HG02623 (cell line): ENCODE measurements around the gene TRAK1.

ENCODE experiments used
- ATAC-seq: cut with Tn5 transposase; IDR thresholded peaks from one replicate; pipeline ENCODE4 v1.9.1; 2021; ENCODE audit warnings: moderate library complexity; ENCODE audit not compliant: unreplicated experiment

TRAK1 gene

DNA sequence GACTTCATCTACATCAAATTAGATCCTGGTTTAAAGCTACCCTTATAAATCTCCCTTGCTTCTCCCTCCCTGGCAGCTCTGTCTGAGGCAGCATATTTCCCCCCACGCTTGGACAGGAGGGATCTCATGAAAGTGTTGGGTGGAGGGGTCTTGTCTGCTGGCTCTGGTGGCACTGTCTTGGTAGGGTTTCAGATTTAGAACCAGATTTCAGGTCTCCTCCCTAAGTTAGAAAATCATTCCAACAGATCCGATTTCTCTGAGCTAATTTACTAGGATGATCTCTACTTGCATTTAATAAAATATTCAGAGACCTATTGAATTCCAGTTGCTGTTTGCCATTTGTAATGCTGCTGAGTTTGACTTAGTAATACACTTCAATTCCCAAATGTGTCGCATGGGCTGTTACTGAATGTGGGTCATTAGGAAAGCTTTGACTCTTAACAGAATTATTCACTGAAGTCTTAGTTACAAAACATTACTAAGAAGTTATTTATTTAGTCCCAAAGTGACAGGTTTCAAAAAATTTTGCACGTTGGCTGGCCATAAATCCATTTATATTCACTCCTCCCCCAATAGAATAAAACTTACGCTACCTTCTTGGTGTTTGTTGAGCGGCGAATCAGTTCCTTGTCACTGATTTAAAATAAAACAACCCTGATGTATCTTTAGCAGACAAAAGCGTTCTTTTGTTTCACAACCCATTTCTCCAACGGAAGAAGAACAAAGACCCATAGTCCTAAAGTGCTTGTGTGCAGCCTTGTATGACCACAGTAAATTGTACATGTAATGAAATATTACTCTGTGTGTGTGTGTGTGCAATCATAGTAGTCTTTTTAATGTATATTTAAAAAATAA is 84.5 kb downstream of the TRAK1 start:
- no peak for ATAC-seq

DNA sequence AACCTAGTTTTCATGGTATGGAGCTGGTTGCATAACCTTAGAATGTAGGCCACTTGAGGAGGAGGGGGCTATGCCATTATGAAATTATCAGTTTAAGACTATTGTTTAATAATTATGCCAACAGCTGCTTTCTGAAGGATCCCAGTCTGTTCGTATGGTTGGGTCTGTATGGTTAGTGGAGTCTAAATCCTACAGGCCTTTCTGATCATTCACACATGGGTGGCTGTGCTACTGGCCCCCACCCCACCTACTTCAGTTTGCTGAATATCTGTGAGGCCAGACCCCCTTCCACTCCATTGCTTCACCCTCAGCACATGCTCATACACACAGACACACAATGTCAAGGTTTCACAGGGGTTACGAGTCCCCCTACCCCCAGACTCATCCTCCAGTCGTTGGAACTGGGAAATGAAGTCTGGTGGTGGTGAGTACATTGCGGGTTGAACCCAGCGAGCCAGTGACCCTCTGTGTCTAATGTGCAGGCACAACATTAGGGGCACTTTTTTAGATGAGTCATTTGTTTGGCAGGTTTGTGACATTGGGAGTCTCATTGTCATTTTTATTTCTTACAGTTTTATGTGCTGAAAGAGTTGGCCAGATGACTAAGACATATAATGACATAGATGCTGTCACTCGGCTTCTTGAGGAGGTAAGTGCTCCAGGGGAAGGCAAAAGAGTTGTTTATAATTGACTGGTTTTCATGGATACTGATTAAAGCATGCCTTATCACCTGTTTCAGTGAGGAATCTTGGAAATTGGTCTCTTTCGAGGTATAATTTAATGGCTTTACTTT is 85.3 kb downstream of the TRAK1 start:
- no peak for ATAC-seq

DNA sequence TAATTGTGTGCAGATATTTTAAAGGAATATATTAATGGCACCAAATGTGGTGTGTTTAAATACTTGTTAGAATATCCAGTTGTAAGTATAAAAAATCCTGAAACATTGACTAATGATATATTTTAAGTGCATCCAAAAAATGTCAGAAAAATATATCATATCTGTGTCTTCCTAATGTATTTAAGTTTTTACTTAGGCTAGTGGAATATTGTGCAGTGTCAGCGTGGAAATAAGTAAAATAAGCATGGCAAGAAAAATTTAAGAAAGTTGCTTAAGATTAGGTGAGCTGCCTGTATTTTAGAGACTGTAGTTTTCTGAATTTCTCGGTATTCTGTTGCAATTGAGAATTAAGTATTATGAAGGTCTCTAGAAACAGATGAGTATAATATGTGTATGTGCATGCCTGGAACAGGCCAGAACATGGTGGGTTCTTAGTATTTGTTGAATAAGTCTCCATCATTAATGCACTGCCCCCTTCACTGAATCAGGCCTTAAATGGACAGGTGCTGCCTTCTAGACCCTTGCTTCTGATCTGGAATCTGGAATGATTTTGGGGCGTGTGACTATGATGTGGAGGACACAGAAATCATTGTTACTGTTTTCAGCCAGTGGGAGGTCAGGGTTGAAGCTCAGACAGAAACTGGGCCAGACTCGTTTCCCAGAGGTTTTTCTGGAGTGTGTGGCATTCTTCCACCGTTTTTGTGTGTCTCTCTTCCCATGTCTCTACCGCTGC is 86.1 kb downstream of the TRAK1 start:
- no peak for ATAC-seq

DNA sequence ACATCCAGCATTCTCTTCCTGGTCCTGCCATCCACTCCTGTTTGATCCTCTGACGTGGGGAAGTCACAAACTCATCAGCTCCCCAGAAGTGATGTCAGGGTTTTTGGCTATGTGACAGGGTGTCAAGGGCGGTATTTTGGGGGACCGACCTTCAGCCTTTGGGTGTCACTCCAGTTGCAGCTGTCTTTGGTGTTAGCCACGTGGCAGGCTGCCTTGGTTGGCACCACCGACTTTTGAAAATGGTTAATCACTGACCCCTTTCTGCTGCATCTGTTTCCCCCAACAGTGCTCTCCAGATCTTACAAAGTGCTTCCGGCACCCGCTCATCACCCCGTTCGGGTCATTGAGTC is 86.6 kb downstream of the TRAK1 start:
- no peak for ATAC-seq

DNA sequence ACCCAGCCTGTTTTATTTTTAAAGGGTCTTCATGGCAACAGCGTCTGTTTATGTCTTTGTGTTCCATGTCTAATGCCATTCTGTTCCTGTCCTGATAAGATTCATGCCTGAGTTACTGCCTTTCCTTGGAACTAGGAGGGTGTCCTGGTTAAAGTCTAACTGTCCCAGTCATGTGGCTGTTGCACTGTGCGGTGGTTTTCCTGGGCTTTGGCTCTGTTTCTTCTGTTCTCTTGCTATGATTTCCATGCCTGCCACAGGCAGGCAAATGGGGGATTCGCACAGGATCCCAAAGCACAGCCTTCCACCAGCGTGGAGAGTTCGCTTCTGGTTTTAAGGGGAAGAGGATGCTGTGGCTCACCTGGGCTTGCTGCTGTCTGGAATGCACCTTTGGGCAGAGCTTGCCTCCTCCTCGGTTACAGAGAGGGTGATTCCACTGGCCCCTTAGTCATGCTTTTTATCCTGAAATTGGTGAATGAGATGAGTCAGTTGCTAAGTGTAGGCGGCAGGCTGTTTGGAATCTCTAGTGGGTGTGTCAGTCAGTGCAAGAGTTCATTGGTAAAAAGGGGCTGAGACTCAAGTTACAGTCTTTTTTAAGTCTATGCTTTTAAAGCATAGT is 88.1 kb downstream of the TRAK1 start:
- ATAC-seq: no peak

DNA sequence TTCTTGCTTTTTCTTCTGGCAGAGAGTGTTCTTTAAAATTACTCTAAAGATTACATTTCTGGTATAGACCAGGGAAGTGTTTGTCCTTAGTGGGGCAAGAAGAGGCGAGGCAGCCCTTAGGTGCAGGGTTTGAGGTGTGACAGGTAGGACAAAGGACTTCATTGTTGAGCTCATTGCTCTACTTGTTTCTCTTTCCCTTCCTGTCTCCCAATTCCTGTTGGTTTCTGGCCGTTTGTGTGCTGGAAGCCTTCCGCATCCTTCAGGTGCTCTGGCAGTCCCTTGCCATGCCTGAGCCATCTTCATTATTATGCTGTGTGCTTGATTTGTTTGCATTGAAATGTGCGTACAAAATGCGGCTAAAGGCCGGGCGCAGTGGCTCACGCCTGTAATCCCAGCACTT is 89.7 kb downstream of the TRAK1 start:
- no peak for ATAC-seq

DNA sequence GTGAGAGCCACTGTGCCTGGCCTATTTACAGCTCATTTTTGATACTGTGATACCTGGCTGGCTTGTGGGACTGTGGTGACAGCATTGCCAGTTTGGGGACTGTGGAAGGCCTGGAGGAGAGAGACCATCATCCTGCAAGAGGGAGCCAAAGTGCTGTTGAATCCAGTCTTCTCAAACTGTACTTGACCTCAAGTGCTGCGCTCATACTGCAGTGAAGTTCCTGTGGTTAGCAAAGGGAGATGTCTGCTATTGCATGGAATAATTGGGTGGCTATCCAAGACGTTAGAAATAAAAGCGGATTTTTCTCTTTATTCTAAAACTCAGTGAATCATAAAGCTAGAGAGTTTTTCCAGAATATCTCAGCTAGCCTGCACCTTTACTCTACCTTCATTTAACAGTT is 91.4 kb downstream of the TRAK1 start:
- ATAC-seq: no peak

DNA sequence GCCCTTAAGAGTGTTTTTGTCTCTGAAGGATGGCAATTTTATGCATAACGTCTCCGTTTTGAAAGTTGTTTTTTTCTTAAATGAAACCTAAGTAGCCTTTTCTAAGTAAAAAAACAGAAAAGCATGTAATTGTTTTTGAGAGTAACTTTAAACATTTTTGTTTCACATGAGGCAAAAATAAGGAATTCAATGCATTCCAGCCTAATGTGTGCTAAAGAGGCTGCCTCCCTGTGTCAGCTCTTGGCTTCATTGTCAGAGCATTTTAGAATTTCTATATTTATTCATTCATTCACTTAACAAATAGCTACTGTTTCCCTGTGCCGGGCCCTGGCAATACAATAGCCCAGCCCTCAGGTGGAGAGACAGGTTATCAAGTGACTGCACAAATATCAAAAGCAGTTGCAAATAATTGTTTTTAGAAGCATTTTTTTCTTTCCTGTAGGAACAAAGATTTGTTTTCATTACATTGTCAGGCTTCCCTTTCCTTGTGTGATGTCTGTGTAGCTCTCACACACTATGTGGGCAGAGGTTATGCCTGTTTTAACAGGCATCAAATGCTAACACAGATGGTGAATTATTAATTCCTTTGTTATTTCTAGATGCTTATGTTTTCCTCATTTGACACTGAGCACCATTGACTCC is 93.0 kb downstream of the TRAK1 start:
- ATAC-seq: no peak

DNA sequence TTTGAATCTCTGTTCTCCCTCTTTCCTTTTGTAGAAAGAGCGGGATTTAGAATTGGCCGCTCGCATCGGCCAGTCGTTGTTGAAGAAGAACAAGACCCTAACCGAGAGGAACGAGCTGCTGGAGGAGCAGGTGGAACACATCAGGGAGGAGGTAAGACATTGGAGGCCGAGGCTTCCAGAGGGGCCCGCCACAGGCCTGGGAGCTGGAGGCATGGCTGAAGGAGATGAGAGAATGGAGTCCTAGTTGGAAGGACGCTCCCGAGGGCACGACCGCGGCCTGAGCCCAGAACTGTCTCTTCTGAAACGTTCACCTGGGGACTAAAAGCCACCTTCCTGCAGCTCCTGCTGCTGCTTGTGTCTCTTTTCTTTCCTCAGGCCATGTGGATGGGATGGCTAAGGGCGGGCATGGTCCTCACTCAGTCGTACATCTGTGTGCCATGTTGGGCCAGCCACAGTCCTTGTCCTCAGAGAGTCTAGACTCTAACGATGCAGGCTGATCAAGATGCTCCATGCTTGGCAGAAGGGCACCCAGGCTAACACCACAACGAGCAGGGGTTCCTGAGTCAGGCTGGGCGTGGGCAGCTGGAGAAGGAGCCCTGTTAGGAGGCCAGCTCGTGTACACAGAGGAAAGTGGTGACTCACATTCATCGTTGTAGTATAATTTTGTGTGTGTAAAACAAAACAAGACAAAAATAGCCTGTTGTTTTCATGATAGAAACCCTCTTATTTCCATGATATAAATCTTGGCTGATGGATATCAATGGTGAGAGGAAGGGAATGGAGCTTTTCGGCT is 93.7 kb downstream of the TRAK1 start:
- no peak for ATAC-seq

DNA sequence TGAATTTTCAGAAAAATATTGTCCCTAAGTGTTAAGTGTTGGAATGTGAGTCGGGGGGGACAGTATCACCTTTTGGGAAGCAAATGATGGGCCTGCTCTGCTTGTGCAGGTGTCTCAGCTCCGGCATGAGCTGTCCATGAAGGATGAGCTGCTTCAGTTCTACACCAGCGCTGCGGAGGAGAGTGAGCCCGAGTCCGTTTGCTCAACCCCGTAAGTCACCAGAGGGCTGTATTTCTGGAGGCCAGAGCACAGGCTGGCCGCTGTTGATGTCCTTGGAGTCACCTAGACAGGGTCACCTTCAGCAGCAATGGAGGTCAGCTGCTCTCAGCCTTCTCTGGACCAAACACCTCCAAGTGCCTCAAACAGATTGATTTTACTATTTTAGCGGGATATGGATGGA is 96.8 kb downstream of the TRAK1 start:
- no peak for ATAC-seq

DNA sequence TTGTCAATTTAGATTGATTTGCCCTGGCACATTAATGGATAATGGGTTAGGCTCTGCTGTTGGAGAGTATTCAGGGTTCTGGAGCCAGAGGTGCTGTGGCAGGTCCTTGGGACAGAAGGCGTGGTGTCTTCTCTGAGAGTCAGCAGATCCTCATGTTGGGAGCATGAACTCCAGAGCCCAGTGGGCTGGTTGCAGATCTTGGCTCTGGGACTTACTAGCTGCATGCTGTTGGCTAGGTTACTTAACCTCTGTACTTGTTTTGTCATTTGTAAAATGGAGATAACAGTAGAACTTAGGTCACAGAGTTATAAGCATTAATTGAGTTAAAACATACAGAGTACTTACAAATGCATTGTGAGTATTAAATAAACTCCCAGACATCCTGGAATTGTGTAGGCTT is 97.2 kb downstream of the TRAK1 start:
- no peak for ATAC-seq

DNA sequence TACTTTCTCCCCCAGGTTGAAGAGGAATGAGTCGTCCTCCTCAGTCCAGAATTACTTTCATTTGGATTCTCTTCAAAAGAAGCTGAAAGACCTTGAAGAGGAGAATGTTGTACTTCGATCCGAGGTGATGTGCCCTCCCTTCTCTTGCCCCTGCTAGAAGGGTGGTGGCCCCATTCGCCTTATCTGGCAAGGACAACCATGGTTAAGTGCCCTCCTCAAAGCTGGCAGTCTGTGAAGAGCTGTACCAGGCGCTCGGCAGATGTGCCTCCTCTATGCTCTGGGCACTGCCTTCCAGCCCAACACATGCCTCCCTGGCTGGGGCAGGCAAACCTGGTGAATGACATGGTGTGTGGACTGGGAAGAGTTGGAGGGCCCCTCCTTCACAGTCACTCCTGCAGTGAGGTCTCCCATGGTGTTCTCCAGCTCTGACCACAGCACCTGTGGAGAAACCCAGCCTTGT is 97.9 kb downstream of the TRAK1 start:
- ATAC-seq: no peak

DNA sequence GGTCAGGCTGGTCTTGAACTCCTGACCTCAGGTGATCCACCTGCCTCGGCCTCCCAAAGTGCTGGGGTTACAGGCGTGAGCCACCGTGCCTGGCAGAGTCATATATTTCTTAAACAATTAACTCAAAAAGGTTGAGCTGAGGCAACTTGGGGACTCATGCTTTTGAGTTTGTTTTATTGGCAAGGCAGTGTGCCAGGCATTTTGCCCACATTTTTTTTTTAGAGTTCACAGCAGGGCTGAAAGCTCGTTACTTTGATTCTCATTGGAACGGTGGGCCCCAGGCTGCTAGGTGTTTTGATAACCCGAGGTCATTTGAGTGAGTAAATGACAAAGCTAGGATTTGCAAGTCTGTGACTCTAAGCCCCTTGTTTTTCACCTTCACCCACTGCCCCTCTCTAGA is 98.6 kb downstream of the TRAK1 start:
- no peak for ATAC-seq

DNA sequence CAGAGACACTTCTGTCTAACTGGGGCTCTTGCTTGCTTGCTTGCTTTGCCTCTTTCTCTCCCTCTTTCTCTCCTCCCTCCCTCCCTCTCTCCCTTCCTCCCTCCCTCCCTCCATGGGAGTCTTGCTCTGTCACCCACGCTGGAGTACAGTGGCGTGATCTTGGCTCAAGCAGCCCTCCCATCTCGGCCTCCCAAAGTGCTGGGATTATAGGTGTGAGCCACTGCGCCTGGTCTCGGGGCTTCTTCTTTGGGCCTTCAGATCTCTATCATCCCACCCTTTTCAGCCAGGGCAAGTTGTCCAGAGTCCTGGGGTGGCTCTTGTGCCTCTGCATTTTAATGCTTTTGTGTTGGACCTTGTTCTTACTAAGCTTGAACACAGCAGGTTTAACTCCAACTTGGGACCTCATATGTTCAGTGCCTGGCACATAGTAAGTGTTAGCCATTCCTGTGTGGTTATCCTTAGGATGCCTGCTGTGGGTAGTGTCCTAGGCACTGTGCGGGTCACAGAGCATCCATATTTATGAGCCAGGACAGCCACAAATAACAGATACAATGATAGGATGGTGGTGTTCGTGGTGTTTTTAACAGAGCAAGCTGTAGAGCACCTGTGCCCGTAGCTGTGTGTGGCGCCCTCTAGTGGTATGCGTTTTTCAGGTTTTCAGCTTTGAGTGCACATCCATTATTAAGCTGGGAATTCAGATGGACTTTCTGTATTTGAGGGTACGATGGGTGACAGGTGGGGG is 99.7 kb downstream of the TRAK1 start:
- ATAC-seq: no peak

DNA sequence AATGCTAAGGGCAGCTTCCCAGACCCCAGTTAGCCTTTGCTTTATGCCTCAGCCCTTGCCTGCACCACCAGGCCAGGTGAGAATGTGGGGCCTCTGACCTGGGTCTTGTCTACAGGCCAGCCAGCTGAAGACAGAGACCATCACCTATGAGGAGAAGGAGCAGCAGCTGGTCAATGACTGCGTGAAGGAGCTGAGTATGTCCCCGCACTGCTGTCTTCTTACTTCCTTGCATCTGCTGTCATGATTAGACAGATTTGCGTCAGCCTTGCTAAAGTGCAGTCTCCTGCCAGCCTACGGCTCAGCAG is 100.2 kb downstream of the TRAK1 start:
- no peak for ATAC-seq

DNA sequence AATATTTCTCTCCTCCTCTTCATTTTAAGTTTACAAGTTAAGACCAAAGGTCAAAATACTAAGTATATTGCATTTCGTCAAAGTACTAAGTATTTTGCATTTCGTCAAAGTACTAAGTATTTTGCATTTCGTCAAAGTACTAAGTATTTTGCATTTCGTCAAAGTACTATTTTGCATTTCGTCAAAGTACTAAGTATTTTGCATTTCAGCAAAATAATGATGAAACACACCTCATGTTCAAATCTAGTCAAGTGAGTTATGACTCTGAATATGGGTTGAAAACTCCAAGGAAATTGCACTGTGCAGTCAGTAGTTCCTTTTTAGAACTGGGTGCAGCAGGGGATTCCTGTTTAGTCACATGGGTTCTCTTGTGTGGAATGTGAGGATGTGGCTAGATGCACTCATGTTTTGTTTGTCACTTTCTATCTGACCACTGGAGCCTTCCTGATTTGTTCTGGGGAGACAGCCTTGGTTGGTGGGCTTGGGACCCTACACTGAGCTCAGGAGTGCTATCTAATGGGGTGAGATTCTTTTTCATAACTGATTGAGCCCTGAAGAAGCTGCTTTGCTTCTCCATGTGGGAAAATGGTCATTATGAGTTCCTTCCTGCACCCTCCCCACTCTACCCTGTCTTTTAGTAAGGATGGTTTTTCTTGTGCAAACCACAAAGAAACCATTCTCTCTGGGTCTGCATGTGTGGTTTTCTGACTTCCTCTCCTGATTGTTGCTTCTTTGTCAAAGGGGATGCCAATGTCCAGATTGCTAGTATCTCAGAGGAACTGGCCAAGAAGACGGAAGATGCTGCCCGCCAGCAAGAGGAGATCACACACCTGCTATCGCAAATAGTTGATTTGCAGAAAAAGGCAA is 101.4 kb downstream of the TRAK1 start:
- peak; percentile 33 for ATAC-seq

DNA sequence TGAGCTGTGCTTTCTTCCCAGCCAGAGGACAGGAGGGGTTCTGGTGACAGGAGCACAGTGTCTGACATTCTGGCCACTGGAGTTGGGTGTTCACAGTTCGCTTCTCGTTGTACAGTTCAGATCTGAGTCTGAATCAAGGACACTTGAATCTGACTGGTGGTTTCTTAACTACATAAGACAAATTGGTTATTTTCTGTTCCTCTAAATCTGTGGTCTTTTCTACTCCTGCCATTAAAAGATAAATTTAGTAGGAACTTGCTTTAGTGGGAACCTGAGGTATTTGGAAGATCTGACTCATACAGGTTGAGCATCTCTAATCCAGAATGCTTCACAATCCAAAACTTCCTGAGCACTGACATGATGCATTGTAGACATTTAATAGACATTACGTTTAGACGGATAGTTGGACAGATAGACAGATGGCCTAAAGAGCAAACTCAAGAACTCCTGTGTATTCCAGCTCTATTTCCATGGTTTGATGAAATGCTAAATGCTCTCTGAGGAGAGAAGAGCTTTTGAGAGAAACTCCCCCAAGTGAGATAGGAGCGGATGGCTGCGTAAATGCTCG is 103.9 kb downstream of the TRAK1 start:
- ATAC-seq: no peak

DNA sequence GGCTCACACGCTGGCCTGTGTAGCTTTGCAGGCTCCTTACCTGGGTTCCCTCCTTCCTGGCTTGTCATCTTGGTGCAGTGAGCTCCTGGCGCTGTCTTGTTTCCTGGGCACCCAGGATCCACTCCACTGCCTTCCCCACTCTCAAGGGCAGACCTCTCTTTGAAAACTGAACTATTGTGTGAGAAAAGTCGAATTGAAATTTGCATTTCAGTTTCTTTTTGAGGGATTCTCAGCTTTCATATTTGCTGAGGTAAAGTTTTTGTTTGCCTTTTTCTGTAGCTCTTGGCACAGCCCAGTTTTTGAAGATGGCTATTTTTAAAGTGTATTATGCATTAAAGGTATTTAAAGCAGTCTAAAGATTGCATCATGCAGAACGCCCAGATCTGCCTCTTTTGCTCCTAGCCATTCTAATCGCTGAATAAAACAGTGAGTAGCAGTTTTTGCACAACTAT is 104.7 kb downstream of the TRAK1 start:
- peak; percentile 73 for ATAC-seq
